ENCODE measurements around the gene USH1G. TPM values are rescaled to one million over a fixed set of nuclear protein-coding genes. Genes with fewer than 3 reads are reported as not detected.
"Not testable (repeated sequence)": the region's sequence is repeated elsewhere in the genome, so short reads cannot be mapped to it uniquely, and the experiment has no call there.

The USH1G gene
- total RNA-seq, 1 donor from 2014 or later = not detected

GRCh38 chr17:74877592-74878548 is 45.2 kb downstream of the USH1G start:
- DNase-seq (ENCODE audit: low spot score) = no peak

GRCh38 chr17:74875977-74876593 is 47.0 kb downstream of the USH1G start:
- no peak for DNase-seq (ENCODE audit: low spot score)

- no peak for DNase-seq (ENCODE audit: low spot score)
Measured at GRCh38 chr17:74875155-74875976, 47.7 kb downstream of the USH1G start.

GRCh38 chr17:74874615-74875037 is 48.4 kb downstream of the USH1G start:
- no peak for DNase-seq (ENCODE audit: low spot score)

GRCh38 chr17:74873874-74874614 is 49.0 kb downstream of the USH1G start:
- no peak for DNase-seq (ENCODE audit: low spot score)

- DNase-seq (ENCODE audit: low spot score) = peak; percentile 99
Measured at GRCh38 chr17:74873037-74873873, 49.8 kb downstream of the USH1G start.

GRCh38 chr17:74872313-74873036 is 50.6 kb downstream of the USH1G start, which contains the start of gene FDXR:
Gene FDXR, minus strand, starts transcription at chr17:74872994. Its CDS starts 50 bp downstream, at chr17:74872944.
- DNase-seq (ENCODE audit: low spot score) = no peak

- no peak for DNase-seq (ENCODE audit: low spot score)
Measured at GRCh38 chr17:74871356-74872076, 51.5 kb downstream of the USH1G start.

- no peak for DNase-seq (ENCODE audit: low spot score)
Measured at GRCh38 chr17:74870512-74870911, 52.5 kb downstream of the USH1G start.

- not testable (repeated sequence) for DNase-seq (ENCODE audit: low spot score)
Measured at GRCh38 chr17:74870028-74870427, 53.0 kb downstream of the USH1G start.

GRCh38 chr17:74868908-74869255 is 54.2 kb downstream of the USH1G start:
- no peak for DNase-seq (ENCODE audit: low spot score)

- DNase-seq (ENCODE audit: low spot score) = no peak
Measured at GRCh38 chr17:74868251-74868907, 54.7 kb downstream of the USH1G start.

- no peak for DNase-seq (ENCODE audit: low spot score)
Measured at GRCh38 chr17:74866198-74866835, 56.7 kb downstream of the USH1G start.
